ENCODE results near the gene KRTAP3-3.

Gene KRTAP3-3

GRCh38 chr17:40956401-40957254, 37.3 kb downstream of the KRTAP3-3 start:
- no peak for DNase-seq

GRCh38 chr17:40953881-40954280, 40.1 kb downstream of the KRTAP3-3 start:
- no peak for DNase-seq

GRCh38 chr17:40952661-40953060, 41.3 kb downstream of the KRTAP3-3 start:
- DNase-seq = no peak

- no peak for DNase-seq
Observed at GRCh38 chr17:40952154-40952553, 41.8 kb downstream of the KRTAP3-3 start.

- DNase-seq = no peak
Observed at GRCh38 chr17:40951011-40951622, 42.8 kb downstream of the KRTAP3-3 start.

- DNase-seq = no peak
Observed at GRCh38 chr17:40950176-40950575, 43.8 kb downstream of the KRTAP3-3 start.

GRCh38 chr17:40949418-40949817, 44.5 kb downstream of the KRTAP3-3 start:
- no peak for DNase-seq

- no peak for DNase-seq
Observed at GRCh38 chr17:40947929-40948328, 46.0 kb downstream of the KRTAP3-3 start.

GRCh38 chr17:40945414-40945813, 48.5 kb downstream of the KRTAP3-3 start:
- no peak for DNase-seq

GRCh38 chr17:40944531-40944930, 49.4 kb downstream of the KRTAP3-3 start:
- no peak for DNase-seq
